H1 (cell line): Measurements from ENCODE around the gene ST3GAL2. TPM values are rescaled to one million over a fixed set of nuclear protein-coding genes. Genes with fewer than 3 reads are reported as not detected.

Experiments
- CTCF ChIA-PET: fragments of 300-600 bp; sonication (Branson Sonifier 250); formaldehyde crosslinking; loops from one replicate; lab custom pipeline; 2021; ENCODE audit not compliant: partially characterized antibody; lab: Charles Lee
- POLR2A ChIA-PET: fragments of 300-600 bp; sonication (Branson Sonifier 250); formaldehyde crosslinking; loops from one replicate; lab custom pipeline; 2021; ENCODE audit warnings: inconsistent platforms; ENCODE audit not compliant: partially characterized antibody; lab: Charles Lee
- DNase-seq, 2 experiments: peaks; one replicate each; pipeline versions ENCODE4 v3.0.0 to v3.0.0-alpha.2; 2010 to 2022; ENCODE audit warnings: low spot score in 2 of 2, low read depth in 1 of 2, mixed read lengths in 1 of 2
- FAIRE-seq: peaks from 2 replicates; lab custom pipeline; 2011; peaks lifted over from hg19 to GRCh38; lab: Jason Lieb, UNC
- H2AFZ ChIP-seq: 2 replicates; pipeline ENCODE4 v1.8.1; 2012; ENCODE audit warnings: low read length, inconsistent platforms
- H2AK5ac ChIP-seq: 2 replicates; pipeline ENCODE4 v1.6.1; 2013; ENCODE audit warnings: low read depth, low read length
- H2BK120ac ChIP-seq: replicated peaks from 2 replicates; pipeline ENCODE3; 2013; ENCODE audit warnings: low read depth, low read length, inconsistent platforms
- H2BK12ac ChIP-seq: 2 replicates; pipeline ENCODE4 v1.6.1; 2013; ENCODE audit warnings: low read depth, low read length
- H2BK15ac ChIP-seq: 2 replicates; pipeline ENCODE4 v1.6.1; 2013; ENCODE audit warnings: low read length
- H2BK20ac ChIP-seq: 2 replicates; pipeline ENCODE4 v1.6.1; 2013; ENCODE audit warnings: low read length
- H2BK5ac ChIP-seq: 2 replicates; pipeline ENCODE4 v1.6.1; 2013; ENCODE audit warnings: low read depth, low read length
- H3K14ac ChIP-seq: 2 replicates; pipeline ENCODE4 v1.6.1; 2013; ENCODE audit warnings: inconsistent platforms; ENCODE audit not compliant: insufficient read length
- H3K18ac ChIP-seq: 2 replicates; pipeline ENCODE4 v1.6.1; 2013; ENCODE audit warnings: low read length; ENCODE audit errors: extremely low read depth
- H3K23ac ChIP-seq: 2 replicates; pipeline ENCODE4 v1.6.1; 2013; ENCODE audit warnings: inconsistent platforms; ENCODE audit not compliant: insufficient read length
- H3K23me2 ChIP-seq: 2 replicates; pipeline ENCODE4 v1.6.1; 2013; ENCODE audit warnings: low read depth, low read length
- H3K27ac ChIP-seq: 2 replicates; pipeline ENCODE4 v1.6.1; 2011; ENCODE audit warnings: low read depth, low read length, inconsistent platforms
- H3K27me3 ChIP-seq, 4 experiments: replicated peaks in 1 of 4; 1 replicate in 1 of 4; 2 replicates in 3 of 4; pipeline versions ENCODE4 v1.6.1 to v1.8.1; 2011 to 2013; ENCODE audit warnings: low read length in 3 of 4, mild to moderate bottlenecking in 3 of 4, inconsistent platforms in 2 of 4, mixed read lengths in 2 of 4, moderate library complexity in 1 of 4; ENCODE audit not compliant: control insufficient read depth in 3 of 4, insufficient read depth in 3 of 4; ENCODE audit errors: extremely low read depth in 1 of 4
- H3K36me3 ChIP-seq, 4 experiments: 2 replicates each; pipeline versions ENCODE4 v1.6.1 to v1.8.1; 2011 to 2013; ENCODE audit warnings: mild to moderate bottlenecking in 4 of 4, low read length in 3 of 4, moderate library complexity in 2 of 4, control low read depth in 1 of 4, inconsistent platforms in 1 of 4; ENCODE audit not compliant: insufficient read depth in 4 of 4, control insufficient read depth in 2 of 4
- H3K4ac ChIP-seq: replicated peaks from 2 replicates; pipeline ENCODE3; 2013; ENCODE audit warnings: low read length, low read depth, mixed read lengths, inconsistent platforms; ENCODE audit not compliant: insufficient read length
- H3K4me1 ChIP-seq, 4 experiments: replicated peaks in 1 of 4; 1 replicate in 1 of 4; 2 replicates in 3 of 4; pipeline versions ENCODE4 v1.6.1 to v1.8.1; 2011 to 2013; ENCODE audit warnings: low read length in 3 of 4, inconsistent platforms in 2 of 4, mixed read lengths in 1 of 4; ENCODE audit not compliant: insufficient read depth in 4 of 4, control insufficient read depth in 3 of 4
- H3K4me2 ChIP-seq, 2 experiments: 2 replicates each; pipeline versions ENCODE4 v1.6.1 to v1.8.1; 2011 to 2013; ENCODE audit warnings: low read depth in 2 of 2, low read length in 2 of 2, control low read depth in 1 of 2, inconsistent platforms in 1 of 2, mild to moderate bottlenecking in 1 of 2; ENCODE audit not compliant: insufficient read depth in 1 of 2
- H3K4me3 ChIP-seq, 4 experiments: fragments of 200-600, 300-600 bp in 1 of 4; sonication (generic), shearing (Covaris generic), sonication (Bioruptor Twin) in 1 of 4; 2 replicates each; pipeline versions ENCODE4 v1.5.1 to v1.8.1; 2011 to 2016; ENCODE audit warnings: low read length in 4 of 4, low read depth in 3 of 4, control low read depth in 2 of 4, inconsistent platforms in 2 of 4, mild to moderate bottlenecking in 2 of 4, mixed read lengths in 1 of 4, moderate library complexity in 1 of 4; ENCODE audit not compliant: insufficient read depth in 2 of 4; ENCODE audit errors: extremely low read depth in 1 of 4
- H3K56ac ChIP-seq: replicated peaks from 2 replicates; pipeline ENCODE3; 2013; ENCODE audit warnings: low read depth, mild to moderate bottlenecking, mixed read lengths, low read length, inconsistent platforms; ENCODE audit not compliant: insufficient read length
- H3K79me1 ChIP-seq: 2 replicates; pipeline ENCODE4 v1.6.1; 2013; ENCODE audit warnings: low read depth, low read length, control low read depth
- H3K79me2 ChIP-seq, 2 experiments: 2 replicates each; pipeline versions ENCODE4 v1.6.1 to v1.8.1; 2012 to 2013; ENCODE audit warnings: low read length in 2 of 2, mild to moderate bottlenecking in 2 of 2, inconsistent platforms in 1 of 2; ENCODE audit not compliant: insufficient read depth in 2 of 2, control insufficient read depth in 1 of 2
- H3K9ac ChIP-seq, 4 experiments: replicated peaks in 1 of 4; 1 replicate in 1 of 4; 2 replicates in 3 of 4; pipeline versions ENCODE4 v1.6.1 to v1.8.1; 2011 to 2013; ENCODE audit warnings: low read depth in 3 of 4, low read length in 3 of 4, control low read depth in 2 of 4, mild to moderate bottlenecking in 2 of 4, moderate library complexity in 2 of 4, inconsistent platforms in 1 of 4; ENCODE audit errors: extremely low read depth in 1 of 4
- H3K9me3 ChIP-seq, 2 experiments: 2 replicates each; pipeline versions ENCODE4 v1.6.1 to v1.8.1; 2012 to 2013; ENCODE audit warnings: mild to moderate bottlenecking in 2 of 2, moderate library complexity in 2 of 2, control low read depth in 1 of 2, inconsistent platforms in 1 of 2, low read depth in 1 of 2, low read length in 1 of 2, mixed read lengths in 1 of 2; ENCODE audit not compliant: insufficient read depth in 2 of 2
- H4K20me1 ChIP-seq, 2 experiments: replicated peaks in 1 of 2; 2 replicates each; pipeline versions ENCODE3 to v1.8.1; 2011 to 2013; ENCODE audit warnings: inconsistent platforms in 2 of 2, low read length in 2 of 2, mild to moderate bottlenecking in 1 of 2; ENCODE audit not compliant: insufficient read depth in 2 of 2, control insufficient read depth in 1 of 2
- H4K5ac ChIP-seq: 2 replicates; pipeline ENCODE4 v1.6.1; 2013; ENCODE audit warnings: low read length, low read depth, mixed read lengths, inconsistent platforms; ENCODE audit not compliant: insufficient read length
- H4K8ac ChIP-seq: 2 replicates; pipeline ENCODE4 v1.8.0; 2013; ENCODE audit warnings: mild to moderate bottlenecking, moderate library complexity, low read length, inconsistent platforms; ENCODE audit not compliant: insufficient read depth; ENCODE audit errors: extremely low read depth
- H4K91ac ChIP-seq: replicated peaks from 2 replicates; pipeline ENCODE3; 2013; ENCODE audit warnings: low read length, mixed read lengths, inconsistent platforms; ENCODE audit not compliant: insufficient read length
- HDAC2 ChIP-seq, 2 experiments: fragments of 300-600 bp in 1 of 2; sonication (generic) in 1 of 2; IDR thresholded peaks; 2 replicates each; pipeline ENCODE4 v1.6.1; 2011 to 2012; ENCODE audit warnings: low read depth in 2 of 2, low read length in 2 of 2, mild to moderate bottlenecking in 2 of 2, moderate library complexity in 2 of 2, borderline replicate concordance in 1 of 2, inconsistent platforms in 1 of 2
- MAFK ChIP-seq: IDR thresholded peaks from 2 replicates; pipeline ENCODE4 v1.6.1; 2012; ENCODE audit warnings: low read depth, mild to moderate bottlenecking, improper control_type of control experiment, low read length
- NRF1 ChIP-seq: IDR thresholded peaks from 2 replicates; pipeline ENCODE4 v1.6.1; 2011; ENCODE audit warnings: mild to moderate bottlenecking, low read depth, low read length, improper control_type of control experiment
- TCF12 ChIP-seq: IDR thresholded peaks from 2 replicates; pipeline ENCODE4 v1.6.1; 2011; ENCODE audit warnings: low read depth, mild to moderate bottlenecking, low read length
- WGBS, 2 experiments: shearing (Covaris generic) in 1 of 2; methylation state at CpG; one replicate each; pipeline versions ENCODE4 v1.1.6 to v1.1.7; 2013 to 2015; ENCODE audit warnings: low lambda C conversion rate in 2 of 2, mixed read lengths in 2 of 2, inconsistent platforms in 1 of 2, low coverage in 1 of 2, missing lambda C conversion rate in 1 of 2; ENCODE audit not compliant: insufficient replicate concordance in 2 of 2, insufficient coverage in 1 of 2, insufficient read length in 1 of 2; ENCODE audit errors: extremely low coverage in 1 of 2, missing lambda C conversion rate in 1 of 2; 5-methylcytosine and 5-hydroxymethylcytosine counted together
- polyA plus RNA-seq, 7 experiments: library from polyadenylated mRNA; depleted of rRNA in 3 of 7; stranded (reverse) in 5 of 7; unstranded in 2 of 7; fragments of >200 nt in 5 of 7; fragments of 200-250 nt in 2 of 7; gene quantifications; 1 replicate in 5 of 7; 2 replicates in 1 of 7; 4 replicates in 1 of 7; pipeline versions ENCODE4 v1.2.1 to v1.2.3, GENCODE V29; 2011 to 2013; ENCODE audit warnings: missing spikeins in 2 of 7, mixed read lengths in 2 of 7
- total RNA-seq: library from RNA; stranded (reverse); fragmentation: NEBNext Ultra II Directional; extraction: Animal tissue kit (Norgen Biotek cat#: 25700); gene quantifications from 2 replicates; pipeline ENCODE4 v1.2.1, GENCODE V29; 2021

ST3GAL2 gene
- total and polyA plus RNA-seq, 2 of the 8 experiments (the other 6 are each of a cell fraction or from before 2014, with no cell fraction given): 14.4 to 39.7 TPM

DNA sequence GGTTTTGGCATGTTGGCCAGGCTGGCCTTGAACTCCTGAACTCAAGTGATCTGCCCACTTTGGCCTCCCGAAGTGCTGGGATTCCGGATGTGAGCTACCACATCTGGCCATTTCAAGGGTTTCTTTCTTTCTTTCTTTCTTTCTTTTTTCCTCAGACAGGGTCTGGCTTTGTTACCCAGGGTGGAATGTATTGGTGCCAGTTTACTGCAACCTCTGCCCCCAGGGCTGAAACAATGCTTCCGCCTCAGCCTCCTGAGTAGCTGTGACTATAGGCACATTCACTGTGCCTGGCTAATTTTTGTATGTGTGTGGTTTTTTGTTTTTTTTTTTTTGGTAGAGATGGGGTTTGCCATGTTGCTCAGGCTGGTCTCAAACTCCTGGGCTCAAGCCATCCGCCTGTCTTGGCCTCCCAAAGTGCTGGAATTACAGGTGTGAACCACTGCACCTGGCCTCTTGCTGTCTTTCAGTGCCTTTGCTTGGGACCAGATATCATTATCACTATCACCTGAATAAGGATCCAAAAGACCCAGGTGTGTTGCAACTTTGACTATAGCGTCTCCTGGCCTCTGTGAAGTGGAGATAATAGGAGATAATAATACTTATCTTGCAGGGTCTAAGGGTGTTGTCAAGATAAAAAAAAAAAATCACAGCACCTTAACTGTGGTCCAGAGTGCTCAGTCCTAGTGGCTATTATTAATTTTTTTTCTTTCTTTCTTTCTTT is 18.7 kb upstream of the ST3GAL2 start:
- Histone ChIP-seq H3K23me2 (no peaks in the 10 kb centered on the region; the same call in 1 of the 2 replicates), H3K4me2 (no peak overlapping the region), H2BK5ac (no peak overlapping the region), H3K27ac (no peak overlapping the region), H3K27me3 (no peaks in the 10 kb centered on the region), H2BK120ac (no peak overlapping the region), H3K79me2 (no peaks in the 10 kb centered on the region), H3K4ac (no peak overlapping the region), H3K9ac (no peak overlapping the region), H4K5ac (no peak overlapping the region), H4K91ac (no peak overlapping the region), H3K9me3 (no peaks in the 10 kb centered on the region), H3K4me1 (peaks cover 0 to 5% (median 2%) of the 10 kb centered on the region in 4 experiments; a peak in 4 of 7 replicates), H3K14ac (no peak overlapping the region), H3K79me1 (no peaks in the 10 kb centered on the region), H3K36me3 (no peaks in the 10 kb centered on the region), H2AFZ (no peak overlapping the region), H4K20me1 (no peaks in the 10 kb centered on the region), H3K4me3 (no peak overlapping the region), H2BK15ac (no peak overlapping the region), H3K56ac (no peak overlapping the region), H2BK12ac (no peak overlapping the region), H2BK20ac (no peak overlapping the region), H3K23ac (no peak overlapping the region), H4K8ac (no peak overlapping the region), H3K18ac (no peak overlapping the region), H2AK5ac (no peak overlapping the region)
- CTCF ChIA-PET: interaction anchor here (0.7 kb wide), 1 partner anchor 17 kb away, joined by 4 read pairs; no protein-coding TSS in a partner anchor
- FAIRE-seq (no peak), DNase-seq (no peak)
- WGBS, 2 experiments: 87% methylated on average over 5 of the region's 5 CpGs; no CpG with 5 or more reads in 1 of the 2 experiments
- TF ChIP-seq MAFK (no peak), HDAC2 (IDR thresholded peaks at IDR 0.05; ENCODE audit: borderline replicate concordance in 1 of 2, low read depth in 2 of 2, low read length in 2 of 2) (no peak), TCF12 (no peak), NRF1 (no peak)
- POLR2A ChIA-PET: interaction anchor here (0.5 to 1.1 kb wide), 3 partner anchors 64 to 78 kb away, joined by 3 read pairs; no protein-coding TSS in a partner anchor
